Anterior cingulate cortex (tissue), 58 donors: ENCODE measurements around the gene RBM44.
"Not testable (repeated sequence)": the region's sequence is repeated elsewhere in the genome, so short reads cannot be mapped to it uniquely, and the experiment has no call there.

Experiments
- DNase-seq, 58 donors: peaks; one replicate each; lab custom pipeline; 2025; lab: John Stamatoyannopoulos, UW

The RBM44 gene

GRCh38 chr2:237841051-237841450 lies 42.5 kb downstream of the RBM44 start:
- DNase-seq = no peak

GRCh38 chr2:237848940-237849339 lies 50.4 kb downstream of the RBM44 start:
- not testable (repeated sequence) for DNase-seq

- DNase-seq = no peak
These were observed 55.7 kb downstream of the RBM44 start for GRCh38 chr2:237854295-237854694.

GRCh38 chr2:237857791-237858190 lies 59.2 kb downstream of the RBM44 start:
- DNase-seq = no peak

GRCh38 chr2:237858294-237859081 lies 59.9 kb downstream of the RBM44 start:
- DNase-seq = peak in 50 of 58 donors; percentile 41 to 88 (median 70)

GRCh38 chr2:237859082-237859433 lies 60.5 kb downstream of the RBM44 start:
- DNase-seq = no peak

- peak in 9 of 58 donors; percentile 26 to 63 (median 48) for DNase-seq
These were observed 61.1 kb downstream of the RBM44 start, which contains the start of gene RAMP1 for GRCh38 chr2:237859533-237860272. RAMP1 (plus strand) TSS chr2:237859623; CDS start chr2:237859676, 53 bp downstream.

GRCh38 chr2:237860273-237860935 lies 61.8 kb downstream of the RBM44 start:
- DNase-seq = peak in 5 of 58 donors; percentile 37 to 64 (median 48)

- no peak for DNase-seq
These were observed 63.4 kb downstream of the RBM44 start for GRCh38 chr2:237861875-237862527.

GRCh38 chr2:237862528-237862895 lies 63.9 kb downstream of the RBM44 start:
- DNase-seq = no peak

- DNase-seq = no peak
These were observed 64.5 kb downstream of the RBM44 start for GRCh38 chr2:237863102-237863511.

GRCh38 chr2:237863689-237864443 lies 65.3 kb downstream of the RBM44 start:
- peak in 2 of 58 donors; percentile 30 to 34 for DNase-seq

GRCh38 chr2:237864444-237864931 lies 65.9 kb downstream of the RBM44 start:
- no peak for DNase-seq

GRCh38 chr2:237864940-237865622 lies 66.5 kb downstream of the RBM44 start:
- DNase-seq = no peak

- DNase-seq = no peak
These were observed 67.1 kb downstream of the RBM44 start for GRCh38 chr2:237865623-237866041.

GRCh38 chr2:237866101-237866621 lies 67.6 kb downstream of the RBM44 start:
- no peak for DNase-seq

GRCh38 chr2:237867465-237867864 lies 68.9 kb downstream of the RBM44 start:
- no peak for DNase-seq

GRCh38 chr2:237868074-237868473 lies 69.5 kb downstream of the RBM44 start:
- DNase-seq = not testable (repeated sequence)
